Liver (tissue), 1 donor: ENCODE results near the gene ODC1.

Source experiments
- MAX ChIP-seq: IDR thresholded peaks from 2 replicates; pipeline ENCODE4 v1.6.1; 2016; ENCODE audit warnings: antibody characterized with exemption
- REST ChIP-seq: IDR thresholded peaks from 2 replicates; pipeline ENCODE4 v1.6.1; 2016; ENCODE audit warnings: antibody characterized with exemption, mild to moderate bottlenecking

GRCh38 chr2:10392548-10392947 is 55.6 kb downstream of the ODC1 start:
- TF ChIP-seq MAX (no peak), REST (peak; percentile 32)
